CD14-positive monocyte (primary cell): ENCODE measurements around the gene RHBDL1. TPM values are rescaled to one million over a fixed set of nuclear protein-coding genes. Genes with fewer than 3 reads are reported as not detected.

ENCODE experiments used
- DNase-seq, 3 donors: peaks; one replicate each; pipeline ENCODE4 v3.0.0-alpha.2; 2011 to 2022
- H2AFZ ChIP-seq: 2 replicates; pipeline ENCODE4 v1.6.0; 2012; ENCODE audit warnings: mild to moderate bottlenecking, low read depth, low read length, inconsistent platforms; ENCODE audit not compliant: insufficient read depth, poor library complexity, severe bottlenecking
- H3K27ac ChIP-seq, 2 donors: 1 replicate in 1 of 2; 2 replicates in 1 of 2; pipeline ENCODE4 v1.5.1; 2012 to 2013; ENCODE audit warnings: low read length in 2 of 2, control low read depth in 1 of 2, inconsistent platforms in 1 of 2, low read depth in 1 of 2, mild to moderate bottlenecking in 1 of 2
- H3K27me3 ChIP-seq, 2 donors: one replicate each; pipeline versions ENCODE4 v1.6.0 to v1.6.1; 2011 to 2013; ENCODE audit warnings: low read length in 2 of 2; ENCODE audit not compliant: control insufficient read depth in 2 of 2, insufficient read depth in 2 of 2
- H3K36me3 ChIP-seq, 2 donors: replicated peaks in 1 of 2; 1 replicate in 1 of 2; 2 replicates in 1 of 2; pipeline versions ENCODE4 v1.5.1 to v1.6.1; 2012 to 2013; ENCODE audit warnings: low read length in 2 of 2, control low read depth in 1 of 2, inconsistent platforms in 1 of 2, mild to moderate bottlenecking in 1 of 2; ENCODE audit not compliant: insufficient read depth in 2 of 2, control insufficient read depth in 1 of 2
- H3K4me1 ChIP-seq, 2 donors: 1 replicate in 1 of 2; 2 replicates in 1 of 2; pipeline versions ENCODE4 v1.5.1 to v1.6.1; 2012 to 2013; ENCODE audit warnings: low read length in 2 of 2, control low read depth in 1 of 2, inconsistent platforms in 1 of 2, mild to moderate bottlenecking in 1 of 2, moderate library complexity in 1 of 2; ENCODE audit not compliant: insufficient read depth in 2 of 2, control insufficient read depth in 1 of 2
- H3K4me2 ChIP-seq: replicated peaks from 2 replicates; pipeline ENCODE3; 2012; ENCODE audit warnings: low read length, moderate library complexity, mild to moderate bottlenecking; ENCODE audit not compliant: poor library complexity, severe bottlenecking; ENCODE audit errors: extremely low read depth
- H3K4me3 ChIP-seq, 3 experiments: fragments of 200-600 bp in 1 of 3; sonication (generic) in 1 of 3; replicated peaks in 1 of 3; 1 replicate in 2 of 3; 2 replicates in 1 of 3; pipeline ENCODE4 v1.5.1; 2011 to 2013; ENCODE audit warnings: low read length in 3 of 3, mild to moderate bottlenecking in 3 of 3, control low read depth in 2 of 3, low read depth in 2 of 3, inconsistent platforms in 1 of 3, moderate library complexity in 1 of 3
- H3K79me2 ChIP-seq: 2 replicates; pipeline ENCODE4 v1.6.0; 2012; ENCODE audit warnings: mild to moderate bottlenecking, control low read depth, inconsistent platforms, low read length, moderate library complexity; ENCODE audit not compliant: insufficient read depth
- H3K9ac ChIP-seq: 2 replicates; pipeline ENCODE4 v1.6.0; 2017; ENCODE audit warnings: low read length, mild to moderate bottlenecking; ENCODE audit not compliant: insufficient read depth, poor library complexity, severe bottlenecking
- H3K9me3 ChIP-seq, 2 donors: replicated peaks in 1 of 2; 1 replicate in 1 of 2; 2 replicates in 1 of 2; pipeline versions ENCODE4 v1.5.1 to v1.6.1; 2012 to 2013; ENCODE audit warnings: low read length in 2 of 2, control low read depth in 1 of 2; ENCODE audit not compliant: control insufficient read depth in 1 of 2, insufficient read depth in 1 of 2
- H4K20me1 ChIP-seq: 2 replicates; pipeline ENCODE4 v1.6.0; 2012; ENCODE audit warnings: mild to moderate bottlenecking, low read length, control low read depth, moderate library complexity; ENCODE audit not compliant: insufficient read depth
- H3K27ac Mint-ChIP-seq, 7 donors: one replicate each; pipeline ENCODE4 v1.8.0; 2020; ENCODE audit warnings: mild to moderate bottlenecking in 7 of 7, mixed read lengths in 7 of 7, moderate library complexity in 6 of 7, inconsistent platforms in 2 of 7
- H3K27me3 Mint-ChIP-seq, 3 donors: one replicate each; pipeline ENCODE4 v1.8.0; 2021 to 2022; ENCODE audit warnings: low read depth in 3 of 3, mild to moderate bottlenecking in 3 of 3, mixed read lengths in 3 of 3, moderate library complexity in 3 of 3, inconsistent platforms in 1 of 3
- H3K36me3 Mint-ChIP-seq, 2 donors: one replicate each; pipeline ENCODE4 v1.8.0; 2020; ENCODE audit warnings: mixed read lengths in 2 of 2, inconsistent platforms in 1 of 2, mild to moderate bottlenecking in 1 of 2
- H3K4me1 Mint-ChIP-seq: one replicate; pipeline ENCODE4 v1.8.0; 2020; ENCODE audit warnings: mild to moderate bottlenecking, mixed read lengths
- H3K4me3 Mint-ChIP-seq, 2 donors: one replicate each; pipeline ENCODE4 v1.8.0; 2020; ENCODE audit warnings: mild to moderate bottlenecking in 2 of 2, mixed read lengths in 2 of 2, moderate library complexity in 1 of 2
- H3K9me3 Mint-ChIP-seq, 7 donors: one replicate each; pipeline ENCODE4 v1.8.0; 2020 to 2022; ENCODE audit warnings: mixed read lengths in 7 of 7, mild to moderate bottlenecking in 6 of 7, moderate library complexity in 6 of 7, inconsistent platforms in 2 of 7
- WGBS: methylation state at CpG from one replicate; pipeline ENCODE4 v1.1.5; 2013; ENCODE audit warnings: missing lambda C conversion rate; ENCODE audit not compliant: insufficient coverage; 5-methylcytosine and 5-hydroxymethylcytosine counted together
- intact Hi-C, 2 donors: fragments of 100-400 bp; cut with micrococcal nuclease; formaldehyde crosslinking; loops; one replicate each; pipeline versions ENCODE4 v1.15.0 to v1.15.1; 2023
- polyA plus RNA-seq, 3 donors: library from polyadenylated mRNA; depleted of rRNA in 1 of 3; unstranded in 2 of 3; stranded (reverse) in 1 of 3; fragments of 300-500 nt in 2 of 3; fragments of >200 nt in 1 of 3; fragmentation: Illumina TruSeq in 2 of 3; gene quantifications; 1 replicate in 2 of 3; 2 replicates in 1 of 3; pipeline ENCODE4 v1.2.3, GENCODE V29; 2012 to 2021
- TF ChIP-seq, protein P1 (sequence below): fragments of 200-600 bp; IDR thresholded peaks from one replicate; pipeline ENCODE4 v1.8.0; 2022; ENCODE audit warnings: antibody characterized with exemption, mild to moderate bottlenecking

Gene RHBDL1
- polyA plus RNA-seq, 3 donors: 1.3 TPM; not detected in 2

DNA sequence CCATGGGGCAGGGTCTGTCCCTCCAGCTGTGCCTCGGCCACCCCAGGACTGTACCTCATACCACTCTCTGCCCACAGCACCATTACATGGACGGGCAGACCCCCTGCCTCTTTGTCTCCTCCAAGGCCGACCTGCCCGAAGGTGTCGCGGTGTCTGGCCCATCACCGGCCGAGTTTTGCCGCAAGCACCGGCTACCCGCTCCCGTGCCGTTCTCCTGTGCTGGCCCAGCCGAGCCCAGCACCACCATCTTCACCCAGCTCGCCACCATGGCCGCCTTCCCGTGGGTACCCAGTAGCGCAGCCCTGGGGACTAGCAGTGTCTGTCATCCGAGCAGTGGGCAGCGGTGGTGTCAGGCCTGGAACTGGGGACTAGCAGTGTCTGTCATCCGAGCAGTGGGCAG is 2.6 kb upstream of the RHBDL1 start:
- Mint-ChIP-seq H3K27ac (no peak overlapping the region), H3K4me1 (peaks cover 15% of the 10 kb centered on the region), H3K36me3 (peaks cover 30 to 47% of the 10 kb centered on the region in 2 donors), H3K9me3 (peaks cover 0 to 5% (median 0%) of the 10 kb centered on the region in 7 donors), H3K4me3 (no peak overlapping the region), H3K27me3 (peaks cover 20 to 32% (median 23%) of the 10 kb centered on the region in 3 donors)
- Histone ChIP-seq H3K4me1 (peaks cover 18 to 25% of the 10 kb centered on the region in 2 donors), H3K79me2 (peaks cover 20% of the 10 kb centered on the region), H3K9me3 (no peaks in the 10 kb centered on the region), H3K27ac (no peak overlapping the region), H2AFZ (no peak overlapping the region), H3K4me2 (no peak overlapping the region), H3K4me3 (no peak overlapping the region), H3K27me3 (peaks cover 3 to 30% of the 10 kb centered on the region in 2 donors), H3K9ac (no peak overlapping the region), H3K36me3 (peaks cover 48 to 50% of the 10 kb centered on the region in 2 donors), H4K20me1 (peaks cover 60% of the 10 kb centered on the region)
- no peak for DNase-seq
- intact Hi-C loops: no loop called here
- 97% methylated on average over 21 of the region's 21 CpGs for WGBS
- TF ChIP-seq, protein P1, sequence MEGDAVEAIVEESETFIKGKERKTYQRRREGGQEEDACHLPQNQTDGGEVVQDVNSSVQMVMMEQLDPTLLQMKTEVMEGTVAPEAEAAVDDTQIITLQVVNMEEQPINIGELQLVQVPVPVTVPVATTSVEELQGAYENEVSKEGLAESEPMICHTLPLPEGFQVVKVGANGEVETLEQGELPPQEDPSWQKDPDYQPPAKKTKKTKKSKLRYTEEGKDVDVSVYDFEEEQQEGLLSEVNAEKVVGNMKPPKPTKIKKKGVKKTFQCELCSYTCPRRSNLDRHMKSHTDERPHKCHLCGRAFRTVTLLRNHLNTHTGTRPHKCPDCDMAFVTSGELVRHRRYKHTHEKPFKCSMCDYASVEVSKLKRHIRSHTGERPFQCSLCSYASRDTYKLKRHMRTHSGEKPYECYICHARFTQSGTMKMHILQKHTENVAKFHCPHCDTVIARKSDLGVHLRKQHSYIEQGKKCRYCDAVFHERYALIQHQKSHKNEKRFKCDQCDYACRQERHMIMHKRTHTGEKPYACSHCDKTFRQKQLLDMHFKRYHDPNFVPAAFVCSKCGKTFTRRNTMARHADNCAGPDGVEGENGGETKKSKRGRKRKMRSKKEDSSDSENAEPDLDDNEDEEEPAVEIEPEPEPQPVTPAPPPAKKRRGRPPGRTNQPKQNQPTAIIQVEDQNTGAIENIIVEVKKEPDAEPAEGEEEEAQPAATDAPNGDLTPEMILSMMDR: no peak

DNA sequence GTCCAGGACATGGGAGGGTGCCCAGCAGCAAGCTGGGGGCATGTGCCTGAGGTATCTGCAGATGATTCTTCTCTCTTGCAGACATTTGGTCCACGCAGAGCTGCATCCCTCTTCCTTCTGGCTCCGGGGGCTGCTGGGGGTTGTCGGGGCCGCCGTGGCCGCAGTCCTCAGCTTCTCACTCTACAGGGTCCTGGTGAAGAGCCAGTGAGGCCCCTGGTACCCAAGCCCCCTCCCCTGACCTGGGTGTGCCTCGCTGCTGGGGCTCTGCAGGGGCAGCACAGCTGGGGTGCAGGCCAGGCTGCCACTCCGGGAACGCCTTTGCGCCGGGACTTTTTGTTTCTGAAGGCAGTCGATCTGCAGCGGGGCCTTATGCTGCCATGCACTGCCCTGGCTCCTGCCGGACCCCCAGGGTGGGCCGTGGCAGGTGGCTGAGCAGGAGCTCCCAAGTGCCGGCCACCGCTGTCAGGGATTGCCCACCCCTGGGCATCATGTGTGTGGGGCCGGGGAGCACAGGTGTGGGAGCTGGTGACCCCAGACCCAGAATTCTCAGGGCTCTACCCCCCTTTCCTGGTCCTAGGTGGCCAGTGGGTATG is 2.0 kb upstream of the RHBDL1 start:
- DNase-seq: no peak
- Histone ChIP-seq H3K4me1 (peaks cover 16 to 22% of the 10 kb centered on the region in 2 donors), H2AFZ (no peak overlapping the region), H3K9ac (no peak overlapping the region), H3K4me3 (no peak overlapping the region), H3K79me2 (peaks cover 16% of the 10 kb centered on the region), H4K20me1 (peaks cover 59% of the 10 kb centered on the region), H3K27me3 (peaks cover 3 to 30% of the 10 kb centered on the region in 2 donors), H3K4me2 (no peak overlapping the region), H3K27ac (no peak overlapping the region), H3K9me3 (no peaks in the 10 kb centered on the region), H3K36me3 (peaks cover 48 to 50% of the 10 kb centered on the region in 2 donors)
- H3K4me3 Mint-ChIP-seq: no peak overlapping the region
- intact Hi-C loops: no loop called here
- TF ChIP-seq, protein P1: no peak
- peaks cover 20 to 37% (median 23%) of the 10 kb centered on the region in 3 donors for H3K27me3 Mint-ChIP-seq
- 93% methylated on average over 17 of the region's 18 CpGs for WGBS
- no peak overlapping the region for H3K27ac Mint-ChIP-seq
- peaks cover 0 to 5% (median 0%) of the 10 kb centered on the region in 7 donors for H3K9me3 Mint-ChIP-seq
- H3K36me3 Mint-ChIP-seq: peaks cover 30 to 47% of the 10 kb centered on the region in 2 donors
- peaks cover 15% of the 10 kb centered on the region for H3K4me1 Mint-ChIP-seq
